Esophagus mucosa (tissue), 1 donor: ENCODE measurements around the gene CFAP141. TPM values are rescaled to one million over a fixed set of nuclear protein-coding genes. Genes with fewer than 3 reads are reported as not detected.
"Not testable (repeated sequence)": the region's sequence is repeated elsewhere in the genome, so short reads cannot be mapped to it uniquely, and the experiment has no call there.

Experiments
- ATAC-seq: fragments of 200-7000 bp; cut with Tn5 transposase; one replicate; pipeline ENCODE4 v1.9.1; 2020
- total RNA-seq: library from RNA; stranded (reverse); gene quantifications from one replicate; pipeline ENCODE4 v1.2.4, GENCODE V29; 2023
- donor health status: DM: yes; HTN: yes; CAD: no.

The CFAP141 gene
- total RNA-seq, result not detected

DNA sequence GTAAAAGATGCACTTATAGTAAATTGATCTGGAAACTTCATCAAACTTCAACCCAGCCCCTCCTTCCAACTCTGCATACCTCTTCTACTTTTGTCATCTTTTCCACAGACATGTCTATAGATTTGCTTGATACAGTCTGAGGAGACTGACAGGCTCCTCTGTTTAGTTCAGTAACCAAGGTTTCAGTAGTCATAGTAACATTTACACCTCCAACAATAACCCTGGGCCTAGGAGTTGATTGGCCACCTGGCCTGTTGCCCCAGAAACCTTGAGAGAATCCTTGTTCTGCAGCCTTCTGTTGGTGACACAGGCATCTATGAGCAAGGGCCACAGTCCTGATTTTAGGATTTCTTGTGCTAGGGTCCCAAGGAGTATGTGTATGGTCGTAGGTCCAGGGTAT, at the start of gene CFAP141:
Gene CFAP141 (minus strand): TSS at position 138 of the 400 bp plus-strand sequence. CDS start 26 bp downstream, at position 112.
- peak; percentile 32 for ATAC-seq

DNA sequence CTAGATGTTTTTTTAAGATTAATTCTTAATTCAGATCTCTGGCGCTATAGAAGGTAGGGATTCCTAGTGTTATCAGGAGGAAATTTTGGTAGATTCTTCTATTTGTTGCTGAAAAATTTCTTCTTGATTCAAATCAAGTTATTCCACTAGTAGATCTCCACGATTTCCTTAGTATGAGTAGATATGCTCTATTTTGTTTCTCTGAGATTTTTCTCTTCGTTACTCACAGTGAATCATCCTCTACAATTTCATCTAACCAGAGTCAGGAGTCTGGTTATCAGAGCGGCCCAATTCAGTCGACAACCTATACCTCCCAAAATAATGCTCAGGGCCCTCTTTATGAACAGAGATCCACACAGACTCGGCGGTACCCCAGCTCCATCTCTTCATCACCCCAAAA, 47.5 kb upstream of the CFAP141 start:
- ATAC-seq, result no peak

DNA sequence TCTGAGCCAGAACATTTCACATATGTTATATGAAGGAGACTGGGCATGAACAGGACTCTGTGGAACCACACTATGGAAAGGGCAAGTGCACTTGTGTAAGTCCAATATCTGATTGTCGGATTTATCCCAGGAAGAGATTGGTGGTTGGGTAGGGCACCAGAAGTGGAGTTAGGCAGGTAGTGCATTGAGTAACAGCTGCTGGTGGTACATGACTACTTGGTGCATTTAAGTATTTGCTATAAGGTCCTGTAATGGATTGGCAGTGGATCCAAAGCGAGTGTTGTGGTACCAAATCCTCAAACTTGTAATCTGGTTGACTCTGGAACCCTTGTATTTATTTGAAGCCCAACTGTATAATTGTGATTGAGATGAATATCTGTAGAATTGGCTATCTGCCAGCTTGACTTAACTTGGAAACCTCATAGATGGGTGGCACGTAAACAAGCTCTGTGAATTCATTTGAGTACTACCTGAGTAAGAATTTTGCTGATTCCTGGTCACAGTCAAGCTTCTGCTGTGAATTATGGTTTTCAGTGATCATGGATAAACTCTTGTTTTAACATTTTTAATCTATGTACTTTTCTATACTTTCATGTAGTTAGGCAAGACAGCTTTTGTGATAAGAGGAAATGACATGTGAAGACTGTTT, 35.7 kb upstream of the CFAP141 start:
- no peak for ATAC-seq

DNA sequence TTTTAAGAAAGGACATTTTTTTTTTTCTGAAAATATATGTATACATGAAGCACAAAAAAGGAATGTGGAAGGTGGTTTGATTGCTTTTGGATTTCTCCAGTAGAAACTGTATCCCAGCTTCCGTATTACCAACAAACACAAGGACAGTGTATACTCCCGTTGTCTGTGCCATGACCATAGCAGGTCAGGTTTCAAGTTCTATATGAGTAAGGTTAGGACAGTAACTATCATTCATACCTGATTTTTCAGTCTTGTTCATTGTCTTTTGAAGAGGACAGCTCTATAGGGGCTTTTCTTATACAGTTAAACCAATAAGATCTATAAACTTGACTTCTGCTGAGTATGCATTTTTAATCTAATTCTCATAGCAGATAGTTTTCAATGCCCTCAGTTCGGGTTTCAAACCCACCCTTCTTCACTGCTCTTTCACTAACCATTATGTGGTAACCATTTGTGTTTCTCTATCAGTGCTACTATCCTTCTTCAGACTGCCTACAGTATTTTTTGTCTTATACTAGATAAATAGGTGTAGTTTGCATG, 34.2 kb upstream of the CFAP141 start:
- ATAC-seq, result no peak

DNA sequence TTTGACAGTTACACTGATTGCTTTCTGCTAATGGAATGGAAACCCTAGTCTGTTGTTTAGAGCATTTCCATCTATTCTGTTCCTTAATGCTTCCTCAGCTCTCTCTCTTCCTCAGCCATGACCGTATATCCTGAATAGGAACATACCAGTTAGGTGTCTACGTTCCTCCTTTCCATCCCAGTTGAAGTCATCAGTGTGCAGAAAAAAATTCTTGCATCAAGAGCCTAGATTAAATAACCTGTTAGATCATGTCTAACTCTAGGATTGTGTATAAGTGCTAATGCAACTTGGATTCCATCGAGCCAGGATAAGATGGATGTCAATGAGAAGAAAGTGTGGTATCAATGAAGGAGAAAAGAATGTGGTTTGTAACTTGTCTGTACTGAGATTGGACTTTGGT, 33.4 kb upstream of the CFAP141 start:
- ATAC-seq, result peak; percentile 22

DNA sequence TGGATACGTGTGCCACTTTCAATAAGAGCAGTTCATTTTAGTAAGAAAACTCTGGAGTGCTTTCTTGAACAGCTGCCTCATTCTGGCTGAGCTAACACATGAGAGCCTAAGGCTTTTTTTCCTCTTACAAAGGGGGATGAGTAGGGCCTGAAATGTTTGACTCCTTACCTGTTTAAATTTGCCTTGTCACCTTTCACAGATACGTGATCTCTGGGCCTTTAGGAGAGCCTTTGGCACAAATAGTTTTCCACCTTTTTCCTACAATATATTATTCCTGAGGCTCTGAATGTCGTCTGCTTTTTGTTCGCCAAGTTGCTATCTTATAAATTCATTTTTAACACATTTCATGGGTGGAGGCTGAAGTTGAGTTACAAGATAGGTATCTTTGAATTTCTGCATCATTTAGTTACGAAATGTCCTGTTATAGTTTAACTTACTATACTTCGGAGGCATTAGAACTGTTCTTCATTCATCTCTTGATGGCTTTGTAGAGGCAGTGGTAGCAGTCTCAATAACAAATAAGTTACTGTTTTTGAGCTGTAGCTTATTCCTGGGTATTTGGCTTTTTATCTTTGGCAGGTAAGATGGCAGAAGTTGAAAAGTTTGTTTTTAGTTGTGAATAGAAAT, 31.9 kb upstream of the CFAP141 start:
- ATAC-seq, result no peak

DNA sequence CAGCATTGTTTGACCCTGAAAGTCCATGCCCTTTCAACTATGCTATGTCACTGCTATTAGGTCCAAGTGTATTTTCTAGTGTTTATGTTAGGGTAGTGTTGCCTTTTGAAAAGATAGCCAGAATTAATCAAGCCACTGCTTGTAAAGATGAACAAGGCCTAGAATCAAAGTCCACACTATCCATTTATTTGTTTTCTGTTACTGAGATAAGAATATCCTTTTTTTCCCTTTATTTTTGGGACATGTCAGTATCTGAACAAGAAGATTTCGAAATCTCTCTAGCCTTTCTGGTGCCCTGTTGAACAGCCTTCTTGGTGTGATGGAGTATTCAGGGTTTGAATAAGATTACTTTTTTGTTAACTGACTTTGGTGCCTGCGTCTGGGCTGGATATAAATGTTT, 31.3 kb upstream of the CFAP141 start:
- ATAC-seq, result no peak

DNA sequence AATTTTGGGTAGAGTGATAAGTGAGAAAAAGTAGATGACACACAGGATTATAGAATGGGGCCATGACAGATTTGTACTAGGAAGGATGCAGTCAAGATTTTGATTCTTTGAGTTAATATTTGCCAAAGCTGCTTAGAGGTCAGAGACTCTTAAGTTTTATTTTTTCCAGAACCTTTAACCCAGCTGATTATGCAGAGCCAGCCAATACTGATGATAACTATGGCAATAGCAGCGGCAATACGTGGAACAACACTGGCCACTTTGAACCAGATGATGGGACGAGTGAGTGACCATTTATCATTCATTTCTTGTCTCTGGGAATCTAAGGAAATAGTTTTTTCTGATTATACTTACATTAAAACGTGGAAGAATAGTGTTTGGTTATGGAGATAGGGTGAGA, 30.7 kb upstream of the CFAP141 start:
- no peak for ATAC-seq

DNA sequence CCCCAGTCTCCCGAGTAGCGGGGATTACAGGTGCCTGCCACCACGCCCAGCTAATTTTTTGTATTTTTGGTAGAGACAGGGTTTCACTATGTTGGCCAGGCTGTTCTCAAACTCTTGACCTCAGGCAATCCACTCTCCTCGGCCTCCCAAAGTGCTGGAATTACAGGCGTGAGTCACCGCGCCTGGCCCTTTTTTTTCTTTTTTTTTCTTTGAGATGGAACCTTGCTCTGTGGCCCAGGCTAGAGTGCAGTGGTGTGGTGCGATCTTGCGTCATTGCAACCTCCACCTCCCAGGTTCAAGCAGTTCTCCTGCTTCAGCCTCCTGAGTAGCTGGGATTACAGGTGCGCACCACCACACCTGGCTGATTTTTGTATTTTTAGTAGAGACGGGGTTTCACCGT, 27.0 kb upstream of the CFAP141 start:
- not testable (repeated sequence) for ATAC-seq

DNA sequence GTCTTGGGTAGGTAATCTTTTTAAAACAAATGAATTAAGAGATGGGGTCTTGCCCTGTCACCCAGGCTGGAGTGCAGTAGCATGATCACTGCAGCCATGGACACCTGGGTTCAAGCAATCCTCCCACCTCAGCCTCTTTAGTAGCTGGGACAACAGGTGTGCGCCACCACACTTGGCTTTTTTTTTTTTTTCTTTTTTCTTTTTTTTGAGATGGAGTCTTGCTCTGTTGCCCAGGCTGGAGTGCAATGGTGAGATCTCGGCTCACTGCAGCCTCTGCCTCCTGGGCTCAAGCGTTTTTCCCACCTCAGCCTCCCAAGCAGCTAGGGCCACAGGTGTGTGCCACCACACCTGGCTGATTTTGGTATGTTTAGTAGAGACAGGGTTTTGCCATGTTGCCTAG, 25.0 kb upstream of the CFAP141 start:
- not testable (repeated sequence) for ATAC-seq

DNA sequence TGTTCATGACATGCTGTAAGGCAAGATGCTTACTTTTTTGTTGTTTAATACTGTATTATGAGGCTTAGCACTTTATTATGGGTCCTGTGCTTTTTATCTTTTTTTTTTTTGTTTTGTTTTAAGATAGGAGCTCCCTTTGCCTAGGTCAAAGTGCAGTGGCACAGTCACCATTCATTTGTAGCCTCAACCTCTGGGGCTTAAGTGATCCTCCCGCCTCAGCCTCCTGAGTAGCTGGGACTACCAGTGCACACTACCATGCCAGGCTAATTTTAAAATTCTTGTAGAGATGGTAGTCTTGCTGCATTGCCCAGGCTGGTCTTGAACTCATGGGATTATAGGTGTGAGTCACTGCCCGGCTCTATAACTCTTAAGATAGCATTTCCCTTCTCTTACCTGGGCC, 19.2 kb upstream of the CFAP141 start:
- ATAC-seq, result no peak

DNA sequence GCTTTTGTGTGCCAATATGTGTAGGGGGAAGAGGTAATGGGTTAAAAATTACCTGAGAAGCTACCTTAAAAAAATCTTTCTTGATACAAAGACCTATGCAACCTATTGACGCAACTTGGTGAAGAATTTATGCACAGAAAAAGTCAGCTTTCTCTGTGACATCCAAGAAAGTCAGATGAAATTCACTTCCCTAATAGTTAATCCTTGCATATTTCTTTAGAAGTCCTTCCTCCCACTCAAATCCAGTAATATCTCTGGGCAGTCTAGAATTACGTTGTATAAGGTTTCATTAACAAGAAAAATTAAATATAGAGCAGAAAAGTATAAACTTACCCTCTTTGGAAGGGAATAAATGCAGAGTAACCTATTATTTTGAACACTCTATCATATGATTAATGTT, 17.5 kb upstream of the CFAP141 start:
- ATAC-seq, result no peak

DNA sequence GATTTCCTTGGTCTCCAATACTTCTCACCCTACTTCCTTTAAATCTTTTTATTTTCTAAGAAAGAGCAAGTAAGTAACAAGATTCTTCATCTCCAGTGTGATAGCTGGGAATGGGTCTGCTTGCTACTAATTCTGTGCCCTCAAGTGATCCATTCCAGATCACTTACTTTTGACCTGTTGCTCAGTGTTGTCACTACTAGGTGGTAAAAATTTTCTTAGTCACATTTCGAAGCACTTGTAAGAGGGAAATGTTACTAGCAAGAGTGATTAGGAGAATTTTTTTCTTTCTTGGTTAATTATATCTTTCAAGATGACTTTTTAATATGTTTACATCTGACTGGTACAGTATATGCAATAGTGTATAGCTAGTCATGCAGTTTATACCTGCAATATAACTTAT, 16.8 kb upstream of the CFAP141 start:
- ATAC-seq, result no peak

DNA sequence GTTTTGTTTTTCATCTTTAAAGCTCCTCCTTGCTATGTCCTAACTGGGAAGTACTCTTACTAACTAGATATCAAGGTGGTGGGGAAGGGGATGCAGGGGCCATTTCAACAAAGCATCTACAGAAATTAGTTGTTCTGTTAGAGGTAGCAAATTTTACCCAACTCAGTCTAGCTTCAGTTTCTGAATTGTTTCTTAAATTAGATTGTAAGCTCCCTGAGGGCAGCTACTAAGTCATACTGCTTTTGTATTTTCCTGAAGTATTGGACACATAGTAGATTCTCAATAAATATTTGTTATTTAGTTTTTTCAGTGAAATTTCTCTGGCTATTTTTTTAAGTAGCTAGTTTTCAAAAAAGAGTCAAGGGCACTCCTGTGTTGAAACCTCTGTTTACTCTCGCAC, 16.4 kb upstream of the CFAP141 start:
- ATAC-seq, result no peak

DNA sequence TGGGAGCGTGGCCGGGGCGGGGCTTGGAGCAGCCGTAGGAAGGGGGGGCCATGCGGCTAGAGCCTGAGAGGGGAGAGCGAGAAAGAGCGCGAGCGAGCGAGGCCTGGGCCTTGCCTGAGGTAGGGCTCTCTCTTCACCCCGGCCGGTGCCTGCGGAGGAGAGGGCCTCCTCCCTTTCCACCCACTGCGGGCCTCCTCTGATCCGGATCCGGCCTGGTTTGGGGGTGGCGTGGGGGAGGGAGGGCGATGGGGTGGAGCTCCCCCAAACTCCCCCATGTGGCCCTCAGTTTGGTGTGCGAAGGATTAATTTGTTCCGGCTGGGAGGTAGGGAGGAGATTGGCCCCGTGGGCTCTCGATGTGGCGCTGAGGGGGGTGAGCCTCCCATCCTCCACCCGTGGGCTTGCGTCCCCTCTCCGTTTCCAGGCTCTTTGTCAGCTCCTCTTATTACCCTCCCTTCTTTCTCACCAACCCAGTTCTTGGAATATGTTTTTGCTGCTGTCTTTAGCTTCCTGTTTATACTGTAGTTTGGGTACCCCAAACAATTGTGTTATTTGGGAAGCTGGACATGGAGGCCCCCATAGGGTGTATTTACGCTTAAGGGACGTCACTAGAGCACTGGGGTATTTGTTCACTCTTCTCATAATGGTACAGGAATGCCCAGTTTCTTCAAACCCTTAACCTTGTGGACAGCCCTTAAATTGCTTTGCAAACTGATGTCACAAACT, 15.3 kb upstream of the CFAP141 start:
- ATAC-seq, result peak; percentile 45

DNA sequence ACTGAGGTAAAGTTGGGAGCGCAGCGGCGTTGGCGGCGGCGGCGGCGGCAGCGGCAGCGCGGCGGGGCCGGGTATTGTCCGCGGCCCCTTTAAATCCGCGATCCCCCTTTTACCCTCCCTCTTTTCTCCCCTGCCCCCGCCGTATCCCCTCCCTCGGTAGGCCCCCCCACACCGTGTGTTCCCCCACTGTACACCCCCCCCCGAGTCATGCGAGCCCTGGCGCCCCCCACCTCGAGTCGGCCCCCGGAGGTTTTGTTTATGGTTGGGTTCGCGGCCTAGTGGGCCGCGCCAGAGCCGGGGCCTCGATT, 14.8 kb upstream of the CFAP141 start:
- ATAC-seq, result no peak

DNA sequence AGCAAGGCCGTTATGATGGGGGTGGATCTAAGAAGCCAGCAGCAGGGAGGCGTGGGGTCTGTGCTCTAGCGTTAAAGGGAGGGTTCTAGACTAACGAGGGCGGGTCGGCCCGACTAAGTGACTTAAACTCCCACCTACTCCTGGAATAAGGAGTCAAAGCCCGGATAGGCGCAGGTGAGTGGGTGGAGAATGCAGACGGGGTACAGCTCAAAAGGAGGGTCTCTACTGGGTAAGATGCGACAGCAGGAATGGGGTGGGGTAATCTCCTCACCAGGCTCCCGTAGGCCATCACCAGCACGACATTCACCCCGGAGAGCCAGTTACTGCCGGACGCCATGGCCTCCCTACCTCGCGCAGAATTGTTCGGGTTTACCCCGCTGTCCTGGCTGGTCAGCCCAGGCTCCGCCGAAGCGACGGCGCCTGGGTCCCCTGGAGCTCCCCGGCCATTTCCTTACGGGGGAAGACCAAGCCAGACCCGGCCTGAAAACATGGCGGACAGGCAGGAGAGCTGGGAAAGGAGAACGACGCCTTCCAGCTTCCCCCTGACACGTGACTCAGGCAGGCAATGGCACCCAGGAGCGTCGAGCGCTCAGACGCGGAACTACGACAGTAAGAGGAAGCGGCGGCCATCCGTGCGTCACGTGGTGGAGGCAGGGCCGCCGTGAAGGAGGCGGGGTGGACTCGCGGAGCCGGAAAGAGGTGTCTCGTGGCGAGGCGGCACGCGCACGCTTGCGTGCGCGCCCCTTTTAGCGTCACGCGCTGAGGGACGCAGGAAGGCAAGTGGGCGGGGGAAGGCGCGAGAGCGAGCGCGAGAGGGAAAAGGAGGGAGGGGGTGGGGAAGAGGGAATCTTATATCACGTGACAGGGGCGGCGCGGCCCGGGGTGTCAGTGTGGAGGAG, 14.2 kb upstream of the CFAP141 start, which contains the start of gene UBAP2L:
Gene UBAP2L (plus strand): TSS at position 885 of the 899 bp plus-strand sequence. CDS start 4,169 bp downstream, outside the sequence.
- ATAC-seq, result peak; percentile 98

DNA sequence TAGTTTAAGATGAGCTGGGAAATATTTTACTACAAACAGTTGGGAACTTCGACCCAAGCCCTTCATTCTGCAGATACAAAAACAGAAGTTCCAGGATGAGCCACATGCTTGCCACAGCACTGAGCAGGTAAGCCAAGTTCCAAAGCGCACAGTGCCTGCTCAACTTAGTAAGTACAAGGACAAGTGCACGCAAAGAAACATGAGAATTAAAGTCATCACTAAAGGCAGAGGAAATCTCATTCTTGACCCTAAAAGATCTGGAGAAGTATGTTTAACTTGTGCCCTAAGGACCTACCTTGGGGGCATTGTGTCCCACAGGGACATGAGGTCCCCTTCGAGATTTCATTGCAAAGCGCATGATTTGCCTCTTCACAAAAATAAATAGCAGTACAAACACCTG, 13.4 kb upstream of the CFAP141 start:
- ATAC-seq, result no peak

DNA sequence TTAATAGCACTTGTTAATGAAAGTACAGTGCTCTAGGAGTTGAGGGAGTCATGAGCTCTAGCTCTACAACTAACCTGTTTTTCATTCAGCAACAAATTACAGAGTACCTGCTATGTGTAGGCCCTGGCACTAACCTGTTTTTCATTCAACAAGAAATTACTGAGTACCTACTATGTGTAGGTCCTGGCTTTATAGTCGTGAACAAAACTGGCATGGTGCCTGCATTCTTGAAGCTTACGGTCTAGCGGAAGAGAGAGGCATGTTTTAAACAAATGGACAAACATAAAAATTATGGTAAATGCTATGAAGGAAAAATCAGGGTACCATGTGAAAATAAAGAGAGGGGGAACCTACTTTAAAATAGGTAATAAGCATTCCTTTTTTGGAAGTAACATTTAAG, 12.4 kb upstream of the CFAP141 start:
- ATAC-seq, result no peak

DNA sequence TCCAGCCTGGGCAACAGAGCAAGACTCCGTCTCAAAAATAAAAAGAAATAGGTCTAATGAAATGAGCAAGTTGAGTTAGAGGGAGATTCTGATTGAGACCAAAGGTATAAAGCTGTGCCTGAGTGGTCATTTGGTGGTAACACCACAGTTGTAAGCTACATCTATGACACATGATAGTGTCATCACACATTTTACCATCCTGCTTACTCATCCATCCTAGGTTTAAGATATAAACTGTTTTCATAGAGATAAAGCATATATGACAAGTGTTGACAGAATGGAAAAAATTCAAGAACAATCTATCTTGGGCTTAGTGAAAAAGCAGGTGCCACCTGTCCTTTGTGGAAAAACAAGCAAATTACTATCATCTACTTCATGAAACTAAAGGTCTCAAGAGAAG, 7.1 kb upstream of the CFAP141 start:
- no peak for ATAC-seq

DNA sequence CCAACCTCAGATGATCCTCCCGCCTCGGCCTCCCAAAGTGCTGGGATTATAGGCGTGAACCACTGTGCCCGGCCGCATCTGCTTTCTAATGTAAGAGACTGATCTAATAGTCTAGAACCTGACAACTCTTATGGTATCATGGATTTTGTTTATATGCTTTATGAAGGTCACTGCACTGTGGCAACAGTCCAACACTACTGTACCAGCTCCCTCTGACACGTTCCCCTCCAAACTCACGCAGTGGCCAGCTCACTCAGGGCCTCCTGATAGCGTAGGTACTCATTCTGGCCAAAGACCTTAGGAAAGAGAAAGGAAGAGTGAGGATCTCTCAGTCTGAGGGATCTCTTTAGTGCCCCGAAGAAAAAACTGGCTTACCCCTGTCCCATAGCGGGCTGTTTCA, 6.0 kb upstream of the CFAP141 start:
- ATAC-seq, result no peak

DNA sequence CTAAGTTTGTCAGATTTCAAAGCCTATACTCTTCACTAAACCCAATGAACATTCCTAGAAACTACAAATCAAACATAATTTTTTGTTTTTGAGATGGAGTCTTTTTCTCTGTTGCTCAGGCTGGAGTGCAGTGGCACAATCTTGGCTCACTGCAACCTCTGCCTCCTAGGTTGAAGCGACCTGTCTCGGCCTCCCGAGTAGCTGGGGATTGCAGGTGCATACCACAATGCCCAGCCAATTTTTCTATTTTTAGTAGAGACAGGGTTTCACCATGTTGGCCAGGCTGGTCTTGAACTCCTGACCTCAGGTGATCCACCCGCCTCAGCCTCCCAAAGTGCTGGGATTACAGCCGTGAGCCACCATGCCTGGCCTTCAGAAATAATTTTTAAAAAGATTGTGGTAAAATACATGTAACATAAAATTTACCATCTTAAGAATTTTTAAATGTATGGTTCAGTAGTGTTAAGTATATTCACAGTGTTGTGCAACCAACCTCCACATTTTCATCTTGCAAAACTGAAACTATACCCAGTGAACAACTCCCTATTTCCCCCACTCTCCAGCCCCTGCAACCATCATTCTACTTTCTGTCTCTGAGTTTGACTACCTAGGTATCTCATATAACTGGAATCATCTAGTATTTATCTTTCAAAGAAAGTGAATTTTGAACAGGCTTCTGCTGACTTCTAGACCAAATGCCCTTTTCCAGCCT, 2.7 kb upstream of the CFAP141 start:
- ATAC-seq, result no peak
